Neuronal stem cell (in vitro differentiated cells): ENCODE measurements around the gene RBM43.

Experiments
- DNase-seq: peaks from one replicate; pipeline ENCODE4 v3.0.0-alpha.2; 2013; ENCODE audit warnings: low spot score
- H2AFZ ChIP-seq: one replicate; pipeline ENCODE4 v1.6.1; 2013; ENCODE audit warnings: mild to moderate bottlenecking, low read length, inconsistent platforms
- H2AK5ac ChIP-seq: 2 replicates; pipeline ENCODE4 v1.6.1; 2013; ENCODE audit warnings: low read depth, mild to moderate bottlenecking, inconsistent platforms, low read length, moderate library complexity, mixed read lengths
- H2BK120ac ChIP-seq: 2 replicates; pipeline ENCODE4 v1.6.1; 2013; ENCODE audit warnings: low read depth, mild to moderate bottlenecking, inconsistent platforms, low read length, moderate library complexity, mixed read lengths
- H2BK12ac ChIP-seq: one replicate; pipeline ENCODE4 v1.6.1; 2013; ENCODE audit warnings: low read length, inconsistent platforms
- H2BK15ac ChIP-seq: 2 replicates; pipeline ENCODE4 v1.6.1; 2013; ENCODE audit warnings: mild to moderate bottlenecking, low read length, inconsistent platforms, mixed read lengths
- H2BK5ac ChIP-seq: one replicate; pipeline ENCODE4 v1.6.1; 2013; ENCODE audit warnings: inconsistent platforms, mild to moderate bottlenecking, low read length, moderate library complexity
- H3K14ac ChIP-seq: one replicate; pipeline ENCODE4 v1.6.1; 2013; ENCODE audit warnings: low read length, inconsistent platforms
- H3K18ac ChIP-seq: 2 replicates; pipeline ENCODE4 v1.6.1; 2013; ENCODE audit warnings: low read length, inconsistent platforms
- H3K23ac ChIP-seq: 2 replicates; pipeline ENCODE4 v1.6.1; 2013; ENCODE audit warnings: low read depth, mild to moderate bottlenecking, mixed read lengths, low read length, inconsistent platforms; ENCODE audit not compliant: poor library complexity
- H3K27ac ChIP-seq: replicated peaks from 3 replicates; pipeline ENCODE4 v1.5.1; 2013; ENCODE audit warnings: low read length, inconsistent platforms
- H3K27me3 ChIP-seq, 3 experiments: 2 replicates each; pipeline ENCODE4 v1.6.1; 2013; ENCODE audit warnings: low read length in 3 of 3, mild to moderate bottlenecking in 2 of 3, inconsistent platforms in 1 of 3, low read depth in 1 of 3, mixed read lengths in 1 of 3, moderate library complexity in 1 of 3; ENCODE audit not compliant: control insufficient read depth in 3 of 3, insufficient read depth in 3 of 3
- H3K36me3 ChIP-seq, 2 donors: replicated peaks in 1 of 2; 2 replicates each; pipeline ENCODE4 v1.6.1; 2013; ENCODE audit warnings: low read length in 2 of 2; ENCODE audit not compliant: control insufficient read depth in 2 of 2, insufficient read depth in 2 of 2
- H3K4ac ChIP-seq: 2 replicates; pipeline ENCODE4 v1.6.1; 2013; ENCODE audit warnings: inconsistent platforms, mild to moderate bottlenecking, low read length, moderate library complexity
- H3K4me1 ChIP-seq, 2 donors: 1 replicate in 1 of 2; 2 replicates in 1 of 2; pipeline ENCODE4 v1.6.1; 2013; ENCODE audit warnings: low read length in 2 of 2, low read depth in 1 of 2; ENCODE audit not compliant: control insufficient read depth in 2 of 2, insufficient read depth in 1 of 2
- H3K4me2 ChIP-seq: one replicate; pipeline ENCODE4 v1.6.1; 2013; ENCODE audit warnings: mild to moderate bottlenecking, low read length, inconsistent platforms; ENCODE audit not compliant: insufficient read depth, poor library complexity, severe bottlenecking
- H3K4me3 ChIP-seq, 2 donors: 2 replicates each; pipeline ENCODE4 v1.5.1; 2013; ENCODE audit warnings: low read length in 2 of 2, mild to moderate bottlenecking in 2 of 2, inconsistent platforms in 1 of 2, moderate library complexity in 1 of 2
- H3K79me1 ChIP-seq: one replicate; pipeline ENCODE4 v1.6.1; 2013; ENCODE audit warnings: low read depth, mild to moderate bottlenecking, inconsistent platforms, low read length, moderate library complexity
- H3K9ac ChIP-seq: one replicate; pipeline ENCODE4 v1.6.1; 2013; ENCODE audit warnings: mild to moderate bottlenecking, low read depth, low read length, inconsistent platforms; ENCODE audit not compliant: poor library complexity
- H3K9me3 ChIP-seq, 2 donors: replicated peaks in 1 of 2; 2 replicates each; pipeline versions ENCODE3 to v1.6.1; 2013; ENCODE audit warnings: low read length in 2 of 2, mild to moderate bottlenecking in 2 of 2, inconsistent platforms in 1 of 2, low read depth in 1 of 2, mixed read lengths in 1 of 2, moderate library complexity in 1 of 2; ENCODE audit not compliant: control insufficient read depth in 2 of 2, insufficient read depth in 1 of 2
- H4K8ac ChIP-seq: one replicate; pipeline ENCODE4 v1.6.1; 2013; ENCODE audit warnings: low read depth, mild to moderate bottlenecking, inconsistent platforms, low read length, moderate library complexity
- H4K91ac ChIP-seq: one replicate; pipeline ENCODE4 v1.6.1; 2013; ENCODE audit warnings: low read length, low read depth, mild to moderate bottlenecking, inconsistent platforms; ENCODE audit not compliant: poor library complexity
- WGBS, 2 donors: extraction: QIAGEN DNeasy Blood & Tissue Kit; methylation state at CpG; one replicate each; pipeline ENCODE4 v1.1.7; 2013; ENCODE audit warnings: missing lambda C conversion rate in 2 of 2, mixed read lengths in 1 of 2; ENCODE audit not compliant: insufficient read length in 2 of 2, insufficient replicate concordance in 1 of 2; ENCODE audit errors: extremely low coverage in 2 of 2; 5-methylcytosine and 5-hydroxymethylcytosine counted together

RBM43 gene

DNA sequence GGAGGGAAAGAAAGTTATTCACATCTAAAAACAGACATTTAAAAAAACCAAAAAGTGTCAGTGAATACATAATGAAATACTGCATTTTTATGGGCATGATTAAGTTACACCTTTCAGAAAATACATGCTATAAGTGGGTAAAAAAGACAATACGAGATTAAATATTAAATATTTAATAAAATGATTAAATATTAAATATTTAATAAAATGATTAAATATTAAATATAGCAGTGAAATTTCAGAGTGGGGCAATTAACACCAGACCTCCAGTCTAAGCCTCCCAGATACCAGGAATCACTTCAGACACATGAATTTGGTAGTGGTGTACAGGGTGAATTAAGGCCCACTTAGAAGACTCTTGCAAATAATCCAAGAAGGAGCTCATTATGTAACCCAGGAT, 15.5 kb downstream of the RBM43 start:
- H2BK120ac ChIP-seq = no peak overlapping the region
- H3K4ac ChIP-seq = no peak overlapping the region
- H3K79me1 ChIP-seq = no peaks in the 10 kb centered on the region
- H3K14ac ChIP-seq = no peak overlapping the region
- peaks cover 0 to 2% of the 10 kb centered on the region in 2 donors for H3K36me3 ChIP-seq
- no peak overlapping the region for H3K18ac ChIP-seq
- H3K27ac ChIP-seq = no peak overlapping the region
- H2BK15ac ChIP-seq = no peak overlapping the region
- H2BK5ac ChIP-seq = no peak overlapping the region
- no peaks in the 10 kb centered on the region for H3K4me1 ChIP-seq
- no peak overlapping the region for H3K9ac ChIP-seq
- no peaks in the 10 kb centered on the region for H3K9me3 ChIP-seq
- no peak overlapping the region for H2AK5ac ChIP-seq
- H3K4me2 ChIP-seq = no peak overlapping the region
- H2BK12ac ChIP-seq = no peak overlapping the region
- no peak overlapping the region for H2AFZ ChIP-seq
- H4K8ac ChIP-seq = no peak overlapping the region
- whole genome bisulfite sequencing, 2 donors = no CpG with 5 or more reads among the region's 1 CpG
- H3K27me3 ChIP-seq = no peaks in the 10 kb centered on the region
- no peak overlapping the region for H4K91ac ChIP-seq
- no peak overlapping the region for H3K4me3 ChIP-seq
- H3K23ac ChIP-seq = no peak overlapping the region
- DNase-seq = no peak

DNA sequence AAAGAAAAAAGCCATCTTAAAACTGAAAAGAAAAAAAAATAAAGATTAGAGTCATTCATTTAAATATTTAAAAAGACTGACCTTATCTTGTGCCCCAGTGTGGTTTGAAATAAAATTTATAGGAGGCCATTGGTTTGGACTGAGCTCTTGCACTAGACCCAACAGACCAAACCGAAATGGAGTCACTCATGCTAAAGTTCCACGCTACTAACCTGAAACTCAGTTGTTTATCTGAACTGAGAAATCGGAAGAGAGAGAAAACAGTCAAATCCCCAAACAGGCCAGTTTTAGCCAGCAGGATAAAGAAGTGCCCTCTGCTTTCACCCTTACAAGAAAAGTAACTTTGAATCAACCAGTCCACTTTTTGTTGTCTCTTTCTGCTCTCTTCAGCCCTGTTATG, 18.2 kb downstream of the RBM43 start:
- Histone ChIP-seq H3K18ac (no peak overlapping the region), H3K36me3 (no peaks in the 10 kb centered on the region), H2BK15ac (no peak overlapping the region), H3K4me2 (no peak overlapping the region), H3K4me3 (no peak overlapping the region), H4K91ac (no peak overlapping the region), H3K27ac (no peak overlapping the region), H2BK12ac (no peak overlapping the region), H3K9me3 (no peaks in the 10 kb centered on the region), H2AK5ac (no peak overlapping the region), H2BK5ac (no peak overlapping the region), H3K4ac (no peak overlapping the region), H2BK120ac (no peak overlapping the region), H3K4me1 (no peaks in the 10 kb centered on the region), H3K9ac (no peak overlapping the region), H3K27me3 (no peaks in the 10 kb centered on the region), H2AFZ (no peak overlapping the region), H3K14ac (no peak overlapping the region), H3K23ac (no peak overlapping the region), H3K79me1 (no peaks in the 10 kb centered on the region), H4K8ac (no peak overlapping the region)
- no CpG with 5 or more reads among the region's 3 CpGs for WGBS, 2 donors
- DNase-seq = no peak

DNA sequence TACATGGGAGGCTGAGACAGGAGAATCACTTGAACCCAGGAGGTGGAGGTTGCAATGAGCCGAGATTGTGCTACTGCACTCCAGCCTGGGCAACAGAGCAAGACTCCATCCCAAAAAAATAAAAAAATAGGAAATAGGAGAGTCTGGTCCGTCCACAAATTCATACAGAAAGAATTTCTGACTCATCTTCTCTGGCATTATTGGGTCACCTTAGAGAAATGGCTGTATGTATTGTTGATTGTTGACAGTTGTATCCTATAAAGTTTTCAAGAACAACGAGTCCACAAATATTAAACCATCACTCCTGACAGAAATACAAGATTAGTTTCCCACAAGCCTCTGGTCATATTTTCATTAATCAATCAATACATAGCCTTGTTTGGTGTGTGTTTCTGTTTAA, 20.4 kb downstream of the RBM43 start:
- Histone ChIP-seq H2BK12ac (no peak overlapping the region), H3K4me3 (no peak overlapping the region), H3K14ac (no peak overlapping the region), H3K27me3 (no peaks in the 10 kb centered on the region), H3K18ac (no peak overlapping the region), H2AK5ac (no peak overlapping the region), H3K4ac (no peak overlapping the region), H2BK15ac (no peak overlapping the region), H3K23ac (no peak overlapping the region), H3K9ac (no peak overlapping the region), H3K9me3 (no peaks in the 10 kb centered on the region), H3K27ac (no peak overlapping the region), H2AFZ (no peak overlapping the region), H3K4me2 (no peak overlapping the region), H4K8ac (no peak overlapping the region), H3K4me1 (no peaks in the 10 kb centered on the region), H3K36me3 (no peaks in the 10 kb centered on the region), H2BK5ac (no peak overlapping the region), H3K79me1 (no peaks in the 10 kb centered on the region), H4K91ac (no peak overlapping the region), H2BK120ac (no peak overlapping the region)
- WGBS, 2 donors = no CpG with 5 or more reads among the region's 3 CpGs
- DNase-seq = no peak

DNA sequence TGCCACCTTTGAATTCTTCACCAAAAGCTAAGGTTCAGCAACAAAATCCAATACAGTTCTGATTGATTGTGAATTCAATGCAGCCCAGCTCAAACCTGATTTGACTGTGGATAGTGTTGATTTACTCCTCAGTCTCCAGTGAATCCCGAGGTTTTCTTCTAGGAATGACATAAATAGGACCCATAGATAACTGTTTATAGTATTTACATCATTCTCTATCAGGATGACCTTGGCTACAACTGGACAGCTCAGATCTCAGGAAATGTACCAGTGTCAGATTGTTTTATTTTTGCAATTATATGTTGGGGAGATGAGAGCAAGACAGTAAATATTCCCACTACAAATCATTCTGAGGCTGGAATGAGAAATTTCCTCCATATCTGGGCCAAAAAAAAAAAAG, 21.2 kb downstream of the RBM43 start:
- no peaks in the 10 kb centered on the region for H3K36me3 ChIP-seq
- H3K4ac ChIP-seq = no peak overlapping the region
- H3K4me2 ChIP-seq = no peak overlapping the region
- H3K27me3 ChIP-seq = no peaks in the 10 kb centered on the region
- no peak overlapping the region for H2BK15ac ChIP-seq
- H3K23ac ChIP-seq = no peak overlapping the region
- H3K4me1 ChIP-seq = no peaks in the 10 kb centered on the region
- no peak overlapping the region for H3K27ac ChIP-seq
- H2BK12ac ChIP-seq = no peak overlapping the region
- no peaks in the 10 kb centered on the region for H3K79me1 ChIP-seq
- no peak overlapping the region for H3K14ac ChIP-seq
- DNase-seq = no peak
- WGBS, 2 donors = no CpG with 5 or more reads among the region's 1 CpG
- no peak overlapping the region for H4K8ac ChIP-seq
- H4K91ac ChIP-seq = no peak overlapping the region
- no peaks in the 10 kb centered on the region for H3K9me3 ChIP-seq
- H3K9ac ChIP-seq = no peak overlapping the region
- H2AFZ ChIP-seq = no peak overlapping the region
- H3K18ac ChIP-seq = no peak overlapping the region
- no peak overlapping the region for H2AK5ac ChIP-seq
- H3K4me3 ChIP-seq = no peak overlapping the region
- H2BK5ac ChIP-seq = no peak overlapping the region
- H2BK120ac ChIP-seq = no peak overlapping the region
